H1 (cell line): ENCODE measurements around the gene FA2H. TPM values are rescaled to one million over a fixed set of nuclear protein-coding genes. Genes with fewer than 3 reads are reported as not detected.

Experiments used
- BACH1 ChIP-seq: IDR thresholded peaks from 2 replicates; pipeline ENCODE4 v1.6.1; 2012; ENCODE audit warnings: low read length, improper control_type of control experiment
- CBX8 ChIP-seq: fragments of 300-800, 300-1000 bp; sonication (generic); IDR thresholded peaks from 2 replicates; pipeline ENCODE4 v1.7.1; 2016; ENCODE audit warnings: low read depth, low read length, borderline replicate concordance
- CEBPB ChIP-seq: IDR thresholded peaks from 2 replicates; pipeline ENCODE4 v1.6.1; 2012; ENCODE audit warnings: low read depth, low read length
- CHD2 ChIP-seq: IDR thresholded peaks from 2 replicates; pipeline ENCODE4 v1.6.1; 2012; ENCODE audit warnings: low read length, improper control_type of control experiment
- EZH2 ChIP-seq: fragments of 200-600 bp; sonication (generic); IDR thresholded peaks from 2 replicates; pipeline ENCODE4 v1.7.1; 2012; ENCODE audit warnings: low read depth, mild to moderate bottlenecking, moderate library complexity, low read length, inconsistent platforms; ENCODE audit not compliant: severe bottlenecking
- GABPA ChIP-seq: IDR thresholded peaks from 2 replicates; pipeline ENCODE4 v1.6.1; 2011; ENCODE audit warnings: mild to moderate bottlenecking, low read length, moderate library complexity, borderline replicate concordance; ENCODE audit not compliant: insufficient read depth
- GTF2F1 ChIP-seq: IDR thresholded peaks from 2 replicates; pipeline ENCODE4 v1.6.1; 2012; ENCODE audit warnings: low read depth, low read length, improper control_type of control experiment, borderline replicate concordance
- JUND ChIP-seq: IDR thresholded peaks from 2 replicates; pipeline ENCODE4 v1.6.1; 2011; ENCODE audit warnings: mild to moderate bottlenecking, improper control_type of control experiment, low read length
- KDM1A ChIP-seq: fragments of 200-600, 300-600 bp; sonication (generic); IDR thresholded peaks from 2 replicates; pipeline ENCODE4 v1.7.1; 2016; ENCODE audit warnings: mild to moderate bottlenecking, low read length, borderline replicate concordance
- KDM5A ChIP-seq: fragments of 200-600 bp; IDR thresholded peaks from 2 replicates; pipeline ENCODE4 v1.7.1; 2012; ENCODE audit warnings: mild to moderate bottlenecking, low read length, inconsistent platforms, mixed read lengths
- MAX ChIP-seq: IDR thresholded peaks from 2 replicates; pipeline ENCODE4 v1.6.1; 2012; ENCODE audit warnings: inconsistent platforms
- NRF1 ChIP-seq: IDR thresholded peaks from 2 replicates; pipeline ENCODE4 v1.6.1; 2011; ENCODE audit warnings: mild to moderate bottlenecking, low read depth, low read length, improper control_type of control experiment
- POU5F1 ChIP-seq: IDR thresholded peaks from 2 replicates; pipeline ENCODE4 v1.6.1; 2011; ENCODE audit warnings: low read depth, mild to moderate bottlenecking, low read length, moderate library complexity
- RAD21 ChIP-seq, 2 experiments: IDR thresholded peaks in 1 of 2; conservative IDR thresholded peaks in 1 of 2; 2 replicates each; pipeline ENCODE4 v1.6.1; 2011; ENCODE audit warnings: low read depth in 2 of 2, low read length in 2 of 2, improper control_type of control experiment in 1 of 2, inconsistent platforms in 1 of 2, mild to moderate bottlenecking in 1 of 2, moderate library complexity in 1 of 2
- RNF2 ChIP-seq: fragments of 200-900, 300-1000 bp; sonication (generic); IDR thresholded peaks from 2 replicates; pipeline ENCODE4 v1.7.1; 2016; ENCODE audit warnings: borderline replicate concordance, low read depth, mild to moderate bottlenecking, antibody characterized with exemption, low read length; ENCODE audit not compliant: poor library complexity, severe bottlenecking; ENCODE audit errors: missing control alignments
- RXRA ChIP-seq: IDR thresholded peaks from 2 replicates; pipeline ENCODE4 v1.6.1; 2011; ENCODE audit warnings: low read depth, mild to moderate bottlenecking, low read length, moderate library complexity; ENCODE audit not compliant: insufficient read depth
- SP2 ChIP-seq: IDR thresholded peaks from 2 replicates; pipeline ENCODE4 v1.6.1; 2012; ENCODE audit warnings: mild to moderate bottlenecking, low read length, inconsistent platforms
- TAF7 ChIP-seq: optimal IDR thresholded peaks from 2 replicates; pipeline ENCODE3; 2011; ENCODE audit warnings: low read depth, mild to moderate bottlenecking, inconsistent platforms, low read length, moderate library complexity, borderline replicate concordance
- TEAD4 ChIP-seq: IDR thresholded peaks from 2 replicates; pipeline ENCODE4 v1.6.1; 2012; ENCODE audit warnings: low read depth, low read length, inconsistent platforms, mixed read lengths
- YY1 ChIP-seq: IDR thresholded peaks from 2 replicates; pipeline ENCODE4 v1.6.1; 2011; ENCODE audit warnings: low read depth, mild to moderate bottlenecking, low read length
- polyA plus RNA-seq, 7 experiments: library from polyadenylated mRNA; depleted of rRNA in 3 of 7; stranded (reverse) in 5 of 7; unstranded in 2 of 7; fragments of >200 nt in 5 of 7; fragments of 200-250 nt in 2 of 7; gene quantifications; 1 replicate in 5 of 7; 2 replicates in 1 of 7; 4 replicates in 1 of 7; pipeline versions ENCODE4 v1.2.1 to v1.2.3, GENCODE V29; 2011 to 2013; ENCODE audit warnings: missing spikeins in 2 of 7, mixed read lengths in 2 of 7
- total RNA-seq: library from RNA; stranded (reverse); fragmentation: NEBNext Ultra II Directional; extraction: Animal tissue kit (Norgen Biotek cat#: 25700); gene quantifications from 2 replicates; pipeline ENCODE4 v1.2.1, GENCODE V29; 2021
- TF ChIP-seq, protein P1 (sequence below): IDR thresholded peaks from 2 replicates; pipeline ENCODE4 v1.6.1; 2012; ENCODE audit warnings: inconsistent platforms
- TF ChIP-seq, protein P2 (sequence below): IDR thresholded peaks from 2 replicates; pipeline ENCODE4 v1.6.1; 2011; ENCODE audit warnings: low read length, improper control_type of control experiment

The FA2H gene
- total and polyA plus RNA-seq, 2 of the 8 experiments (the other 6 are each of a cell fraction or from before 2014, with no cell fraction given): 2.1 to 2.5 TPM

DNA sequence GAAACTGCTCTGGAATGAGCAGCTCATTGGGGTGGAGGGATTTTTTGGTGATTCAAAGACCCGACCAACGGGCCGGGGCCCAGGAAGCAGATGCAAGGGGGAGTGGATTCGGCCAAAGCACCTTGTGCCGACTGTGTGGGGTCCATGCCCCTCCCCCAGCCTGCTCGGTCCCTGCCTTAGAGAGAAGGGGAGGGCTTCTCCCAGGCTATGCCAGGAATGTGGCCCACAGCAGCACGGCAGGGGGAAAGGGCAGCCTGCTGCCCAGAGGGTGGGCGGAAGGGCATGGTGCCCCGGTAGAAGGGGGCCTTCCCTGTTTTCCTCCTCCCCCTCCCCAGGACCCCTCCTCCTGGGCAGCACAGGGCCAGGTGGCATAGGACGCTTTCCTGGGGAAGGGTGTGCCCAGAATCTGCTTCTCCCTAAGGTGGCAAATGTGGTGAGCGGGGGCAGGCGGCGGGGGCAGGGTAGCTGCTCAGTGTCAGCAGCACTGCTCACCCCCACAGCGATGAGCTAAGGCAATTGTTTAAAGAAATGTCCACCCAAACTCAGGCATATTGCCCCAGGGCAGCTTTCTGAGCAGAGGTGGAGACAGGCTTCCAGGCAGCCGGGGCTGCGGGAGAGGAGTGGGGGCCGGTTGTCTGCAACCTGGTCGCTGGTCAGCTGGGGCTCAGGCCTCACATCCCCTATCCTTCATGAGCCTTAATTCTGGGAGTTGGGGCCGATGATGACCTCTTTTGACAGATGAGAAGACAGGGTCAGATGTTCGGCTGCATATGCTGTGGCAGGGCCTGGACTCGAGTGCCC is 40.1 kb downstream of the FA2H start (continued):
- TF ChIP-seq EZH2 (no peak), RNF2 (no peak), RXRA (no peak), KDM5A (no peak), MAX (peak; percentile 65), SP2 (no peak), CEBPB (no peak), YY1 (no peak; the same call in 1 of the 2 replicates), POU5F1 (no peak), GABPA (no peak), CHD2 (no peak; the same call in 1 of the 2 replicates), TEAD4 (peak; percentile 99), BACH1 (no peak), NRF1 (no peak), KDM1A (no peak), RAD21 (IDR thresholded peaks at IDR 0.05 in 1 of 2, conservative IDR thresholded peaks at IDR 0.05 in 1 of 2; ENCODE audit: low read depth in 2 of 2, low read length in 2 of 2) (no peak), JUND (no peak), TAF7 (no peak), GTF2F1 (no peak), CBX8 (no peak)
- TF ChIP-seq, protein P1, sequence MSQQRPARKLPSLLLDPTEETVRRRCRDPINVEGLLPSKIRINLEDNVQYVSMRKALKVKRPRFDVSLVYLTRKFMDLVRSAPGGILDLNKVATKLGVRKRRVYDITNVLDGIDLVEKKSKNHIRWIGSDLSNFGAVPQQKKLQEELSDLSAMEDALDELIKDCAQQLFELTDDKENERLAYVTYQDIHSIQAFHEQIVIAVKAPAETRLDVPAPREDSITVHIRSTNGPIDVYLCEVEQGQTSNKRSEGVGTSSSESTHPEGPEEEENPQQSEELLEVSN: 0 out of 2 replicates have a peak, but pooled peaks have one; percentile 13
- TF ChIP-seq, protein P2, sequence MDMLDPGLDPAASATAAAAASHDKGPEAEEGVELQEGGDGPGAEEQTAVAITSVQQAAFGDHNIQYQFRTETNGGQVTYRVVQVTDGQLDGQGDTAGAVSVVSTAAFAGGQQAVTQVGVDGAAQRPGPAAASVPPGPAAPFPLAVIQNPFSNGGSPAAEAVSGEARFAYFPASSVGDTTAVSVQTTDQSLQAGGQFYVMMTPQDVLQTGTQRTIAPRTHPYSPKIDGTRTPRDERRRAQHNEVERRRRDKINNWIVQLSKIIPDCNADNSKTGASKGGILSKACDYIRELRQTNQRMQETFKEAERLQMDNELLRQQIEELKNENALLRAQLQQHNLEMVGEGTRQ: no peak
